Suprapubic skin (tissue), 4 donors: ENCODE results near the gene DAAM1.

ENCODE experiments used
- EP300 ChIP-seq: sonication (generic); formaldehyde crosslinking; IDR thresholded peaks from one replicate; pipeline ENCODE4 v1.6.1; 2017; ENCODE audit warnings: antibody characterized with exemption
- POLR2A ChIP-seq, 2 donors: fragments of 450-650 bp; IDR thresholded peaks; one replicate each; pipeline ENCODE4 v1.6.1; 2017; ENCODE audit warnings: antibody characterized with exemption in 2 of 2, mild to moderate bottlenecking in 2 of 2, moderate library complexity in 2 of 2
- POLR2AphosphoS5 ChIP-seq, 3 donors: sonication (generic); formaldehyde crosslinking; IDR thresholded peaks; one replicate each; pipeline ENCODE4 v1.6.1; 2017; ENCODE audit warnings: antibody characterized with exemption in 3 of 3
- TF ChIP-seq, protein P1 (sequence below), 2 donors: fragments of 200-600 bp in 1 of 2; fragments of 450-650 bp in 1 of 2; sonication (generic) in 1 of 2; IDR thresholded peaks; one replicate each; pipeline ENCODE4 v1.5.1; 2016 to 2019; ENCODE audit warnings: antibody characterized with exemption in 2 of 2, mild to moderate bottlenecking in 1 of 2, moderate library complexity in 1 of 2

DNA sequence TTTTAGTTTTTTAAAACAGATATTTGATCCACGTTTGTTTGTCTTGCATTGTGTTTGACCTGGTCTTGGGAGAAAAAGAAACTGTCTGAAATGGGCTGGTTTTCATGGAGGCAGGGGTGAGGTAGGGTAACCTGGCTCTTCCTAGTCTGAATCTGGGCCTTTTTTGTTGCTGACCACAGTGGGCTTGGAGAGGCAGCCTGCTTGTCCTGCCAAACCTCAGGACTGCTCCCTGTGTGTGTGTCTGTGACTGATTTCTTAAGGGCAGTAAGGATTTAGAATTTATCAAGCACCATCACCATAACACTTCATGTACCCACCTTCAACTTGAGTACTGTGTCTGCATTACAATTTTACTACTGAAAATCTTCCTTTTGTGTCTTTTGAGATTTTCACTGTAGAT lies 28.5 kb downstream of the DAAM1 start:
- TF ChIP-seq, protein P1, sequence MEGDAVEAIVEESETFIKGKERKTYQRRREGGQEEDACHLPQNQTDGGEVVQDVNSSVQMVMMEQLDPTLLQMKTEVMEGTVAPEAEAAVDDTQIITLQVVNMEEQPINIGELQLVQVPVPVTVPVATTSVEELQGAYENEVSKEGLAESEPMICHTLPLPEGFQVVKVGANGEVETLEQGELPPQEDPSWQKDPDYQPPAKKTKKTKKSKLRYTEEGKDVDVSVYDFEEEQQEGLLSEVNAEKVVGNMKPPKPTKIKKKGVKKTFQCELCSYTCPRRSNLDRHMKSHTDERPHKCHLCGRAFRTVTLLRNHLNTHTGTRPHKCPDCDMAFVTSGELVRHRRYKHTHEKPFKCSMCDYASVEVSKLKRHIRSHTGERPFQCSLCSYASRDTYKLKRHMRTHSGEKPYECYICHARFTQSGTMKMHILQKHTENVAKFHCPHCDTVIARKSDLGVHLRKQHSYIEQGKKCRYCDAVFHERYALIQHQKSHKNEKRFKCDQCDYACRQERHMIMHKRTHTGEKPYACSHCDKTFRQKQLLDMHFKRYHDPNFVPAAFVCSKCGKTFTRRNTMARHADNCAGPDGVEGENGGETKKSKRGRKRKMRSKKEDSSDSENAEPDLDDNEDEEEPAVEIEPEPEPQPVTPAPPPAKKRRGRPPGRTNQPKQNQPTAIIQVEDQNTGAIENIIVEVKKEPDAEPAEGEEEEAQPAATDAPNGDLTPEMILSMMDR (IDR thresholded peaks at IDR 0.05) = no peak
- TF ChIP-seq POLR2AphosphoS5 (IDR thresholded peaks at IDR 0.05) (no peak), EP300 (no peak), POLR2A (IDR thresholded peaks at IDR 0.05) (no peak)
